CD4-positive, alpha-beta T cell treated with Interleukin-17A for 4 hours (primary cell): Measurements from ENCODE around the gene GABRA5.
"Not testable (repeated sequence)": the region's sequence is repeated elsewhere in the genome, so short reads cannot be mapped to it uniquely, and the experiment has no call there.

ENCODE experiments used
- DNase-seq: peaks from one replicate; pipeline ENCODE4 v3.0.0-alpha.2; 2020; ENCODE audit warnings: mixed read lengths

GABRA5 gene

DNA sequence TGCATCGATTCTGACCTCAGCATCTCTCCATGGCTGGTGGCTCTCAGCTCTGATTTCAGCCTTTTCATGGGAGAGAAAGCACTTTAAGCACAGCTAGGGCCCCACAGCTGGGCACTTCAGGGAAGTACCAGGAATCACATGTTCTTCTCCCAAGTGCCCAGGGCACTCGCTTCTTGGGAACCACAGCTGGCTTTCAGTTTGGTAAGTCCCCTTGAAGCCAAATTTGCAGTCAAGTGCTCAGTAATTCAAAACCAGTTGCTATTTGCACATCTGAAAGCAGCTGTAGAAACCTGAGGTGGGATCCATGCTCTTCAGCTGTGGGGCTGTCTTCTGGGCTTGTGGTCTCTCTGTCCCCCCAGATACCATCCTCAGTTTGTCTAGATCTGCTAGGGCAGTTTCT lies 12.8 kb downstream of the GABRA5 start:
- DNase-seq, result no peak

DNA sequence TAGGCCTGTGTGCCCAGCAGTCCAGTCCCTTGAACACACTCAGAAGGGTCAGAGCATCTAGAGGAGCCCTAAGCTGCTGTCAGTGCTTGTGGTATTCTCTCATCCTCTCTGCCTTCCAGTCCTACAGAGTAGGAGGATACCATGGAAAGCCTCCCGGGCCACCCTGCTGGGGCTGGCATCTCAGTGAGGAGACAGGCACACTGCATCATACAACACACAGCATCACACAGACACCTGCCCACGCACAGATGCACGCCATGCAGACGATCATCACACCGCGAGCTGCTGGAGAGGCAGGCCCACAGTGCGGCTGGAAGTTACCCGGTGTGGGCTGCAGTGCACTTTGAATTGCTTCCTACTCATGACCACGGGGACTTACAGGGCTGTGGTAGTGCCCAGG lies 15.2 kb downstream of the GABRA5 start:
- DNase-seq, result no peak

DNA sequence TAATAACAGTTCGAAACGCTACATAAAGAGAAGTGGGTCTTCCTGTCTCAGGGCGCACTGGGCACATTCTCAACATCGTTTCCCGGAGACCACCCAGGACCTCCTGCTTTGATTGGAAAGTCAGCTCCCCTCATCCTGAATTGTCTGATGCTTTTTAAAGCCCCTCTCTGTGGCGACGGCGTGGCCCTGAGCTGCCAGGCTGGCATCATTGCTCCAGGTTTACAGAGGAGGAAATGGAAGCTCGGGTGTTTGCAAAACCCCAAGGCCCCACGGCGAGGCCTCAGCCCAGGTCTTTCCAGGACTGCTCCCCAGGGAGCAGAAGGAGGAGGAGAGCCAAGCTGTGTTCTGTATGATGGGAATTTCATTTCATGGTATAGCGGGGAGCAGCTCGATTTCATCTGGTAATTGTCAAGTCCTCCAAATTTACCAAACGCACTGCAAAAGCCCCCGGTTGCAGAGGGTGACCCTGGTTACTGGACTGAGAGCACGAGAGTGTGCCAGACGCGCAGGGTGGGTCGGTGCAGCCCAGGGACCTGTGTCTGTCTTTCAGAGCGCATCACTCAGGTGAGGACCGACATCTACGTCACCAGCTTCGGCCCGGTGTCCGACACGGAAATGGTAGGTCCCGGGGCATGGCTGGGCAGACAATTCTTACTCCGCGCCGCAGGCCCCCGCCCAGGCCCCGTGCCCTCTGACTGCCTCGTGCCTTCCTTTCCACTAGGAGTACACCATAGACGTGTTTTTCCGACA lies 15.9 kb downstream of the GABRA5 start:
- no peak for DNase-seq

DNA sequence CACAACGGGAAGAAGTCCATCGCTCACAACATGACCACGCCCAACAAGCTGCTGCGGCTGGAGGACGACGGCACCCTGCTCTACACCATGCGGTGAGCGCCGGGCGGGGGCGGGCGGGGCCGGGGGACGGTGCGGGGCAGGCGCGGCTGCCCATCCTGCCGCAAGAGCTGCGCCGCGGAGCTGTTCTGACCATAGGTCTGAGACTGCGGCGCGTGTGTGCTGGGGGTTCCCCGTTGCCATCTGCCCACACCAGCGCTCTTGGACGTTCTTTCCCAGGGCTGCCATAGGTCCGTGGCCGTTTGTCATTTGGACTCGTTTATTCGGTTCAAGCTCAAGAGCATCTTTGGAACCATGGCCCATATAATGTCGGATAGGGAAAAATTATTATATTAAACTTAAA lies 16.6 kb downstream of the GABRA5 start:
- no peak for DNase-seq

DNA sequence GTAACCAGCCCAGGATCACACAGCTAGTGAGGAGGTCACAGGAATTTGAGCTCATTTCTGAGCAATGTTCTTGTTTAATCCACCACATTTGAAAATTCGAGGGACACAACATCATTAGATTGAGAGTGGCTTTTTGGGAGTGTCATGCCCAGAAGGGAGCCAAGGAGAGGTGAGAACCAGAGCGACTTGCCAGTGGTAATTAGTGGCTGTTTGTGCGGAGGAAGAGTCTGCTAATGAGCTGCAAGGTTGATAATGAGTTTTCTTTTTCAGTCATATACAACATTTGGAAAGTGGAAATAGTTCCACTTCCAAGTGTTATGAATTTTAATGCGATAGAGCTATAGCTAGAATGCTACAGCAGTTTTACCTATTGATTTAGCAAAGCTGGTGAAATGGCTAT lies 19.7 kb downstream of the GABRA5 start:
- DNase-seq, result no peak

DNA sequence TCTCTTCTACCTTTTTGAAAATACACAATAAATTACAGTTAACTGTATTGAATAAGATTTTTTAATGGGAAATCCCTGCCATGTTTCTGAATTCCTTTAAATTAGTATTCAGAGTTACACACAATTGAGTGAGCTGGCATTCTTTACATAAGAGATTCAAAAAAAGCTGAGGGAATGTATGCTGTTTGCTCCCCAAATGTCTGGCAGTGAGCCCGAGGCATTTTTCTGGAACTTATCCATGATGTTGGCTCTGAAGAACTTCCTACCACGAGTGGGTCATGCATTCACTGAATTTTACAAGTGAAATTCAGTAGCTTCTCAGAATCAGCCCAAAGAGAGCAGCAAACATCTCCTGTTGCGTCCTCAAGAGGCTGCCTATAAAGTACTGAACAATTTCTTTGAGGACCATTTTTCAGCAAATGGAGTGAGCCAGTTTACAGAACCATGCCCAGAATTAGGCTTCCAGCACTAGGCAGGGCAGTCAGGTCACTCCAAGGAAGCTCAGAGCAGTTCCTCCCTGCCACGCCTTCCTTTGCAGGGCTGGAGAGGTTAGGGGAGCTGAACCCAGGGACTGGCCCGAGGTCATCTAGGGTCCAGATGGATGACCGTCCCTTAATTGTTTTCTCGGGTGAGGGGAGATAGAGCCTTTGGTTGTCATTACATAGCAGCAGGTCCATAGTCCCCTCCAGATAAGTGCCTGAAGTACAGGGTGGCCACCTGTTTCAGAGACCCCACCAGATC lies 21.2 kb downstream of the GABRA5 start:
- DNase-seq, result no peak

DNA sequence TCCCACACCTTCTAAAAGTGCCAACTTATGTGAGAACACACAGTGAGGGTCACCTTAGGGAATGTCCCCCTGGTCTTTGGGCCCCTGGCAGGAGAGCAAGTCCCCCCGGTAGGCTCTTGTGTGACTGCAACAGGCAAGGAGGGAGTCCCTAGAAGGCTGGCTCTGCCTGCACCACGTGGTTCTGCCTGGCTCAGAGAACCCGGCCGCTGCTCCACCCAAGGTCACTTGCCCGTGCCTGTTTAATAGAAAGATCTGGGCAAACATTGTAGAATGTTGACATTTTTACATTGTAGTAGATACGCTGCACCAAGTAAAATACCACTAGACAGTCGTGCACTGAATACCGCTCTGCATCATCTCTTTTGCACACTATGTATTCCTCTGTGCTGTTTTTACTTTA lies 21.9 kb downstream of the GABRA5 start:
- DNase-seq, result no peak

DNA sequence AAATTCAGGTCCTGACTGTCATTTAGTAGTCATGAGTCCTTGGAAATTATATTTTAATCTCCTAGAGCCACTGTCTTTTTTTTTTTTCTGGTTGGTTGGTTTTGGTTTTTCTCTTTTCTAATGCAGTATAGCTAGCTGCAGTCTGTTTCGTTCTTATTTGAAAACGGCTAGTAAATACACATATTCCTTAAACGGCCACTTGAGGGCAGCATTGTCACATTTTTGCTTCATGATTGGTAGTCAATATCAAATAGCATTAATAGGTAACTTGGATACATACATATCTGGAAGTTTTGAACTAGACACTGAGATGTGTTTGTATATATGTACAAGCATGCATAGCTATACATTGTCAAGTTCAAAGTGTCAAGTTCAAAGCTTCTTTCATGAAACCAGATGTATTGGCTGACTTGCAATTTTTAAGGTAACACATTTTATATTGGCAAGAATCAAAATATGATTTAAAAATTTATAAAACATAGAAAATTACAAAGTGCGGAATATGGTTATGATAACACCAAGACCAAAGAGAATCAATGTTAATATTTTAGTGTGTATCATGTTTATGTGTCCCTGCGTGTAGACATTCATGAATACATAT lies 22.5 kb downstream of the GABRA5 start:
- peak; percentile 52 for DNase-seq

DNA sequence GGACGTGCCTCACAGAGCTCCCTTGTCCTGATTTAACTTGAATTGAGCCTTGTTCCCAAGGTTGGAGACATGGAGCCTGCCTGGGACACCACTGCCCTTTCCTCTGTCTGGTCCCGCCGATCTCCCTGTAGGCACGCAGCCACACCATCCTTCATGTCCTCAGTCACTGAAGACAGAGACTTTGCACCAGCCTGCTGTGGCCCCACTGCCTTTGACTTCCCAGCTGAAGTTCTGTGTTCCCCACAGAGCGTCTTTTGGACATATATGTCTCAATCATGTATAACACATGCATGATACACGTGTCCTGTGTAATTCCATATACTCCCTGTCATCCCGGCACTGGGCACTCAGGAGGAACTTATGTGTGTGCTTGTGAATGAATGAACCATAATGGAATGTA lies 23.6 kb downstream of the GABRA5 start:
- DNase-seq, result no peak

DNA sequence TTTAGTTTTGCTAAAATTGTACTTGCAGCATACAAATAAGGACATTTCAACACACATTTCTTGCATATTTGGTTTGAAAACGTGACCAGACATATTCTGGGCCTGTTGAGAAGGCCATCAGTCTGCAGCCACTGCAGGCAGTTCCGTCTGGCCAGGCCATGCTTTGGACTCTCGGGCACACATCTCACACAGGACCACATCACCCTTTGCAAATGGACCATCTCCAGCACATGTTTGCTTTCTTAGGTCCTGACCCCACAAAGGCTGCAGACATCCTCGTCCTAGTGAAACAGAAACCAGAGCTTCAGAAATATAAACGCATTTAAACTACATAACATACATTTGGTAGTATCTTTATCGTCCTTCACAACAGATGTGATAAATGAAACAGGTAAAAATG lies 24.1 kb downstream of the GABRA5 start:
- DNase-seq, result no peak

DNA sequence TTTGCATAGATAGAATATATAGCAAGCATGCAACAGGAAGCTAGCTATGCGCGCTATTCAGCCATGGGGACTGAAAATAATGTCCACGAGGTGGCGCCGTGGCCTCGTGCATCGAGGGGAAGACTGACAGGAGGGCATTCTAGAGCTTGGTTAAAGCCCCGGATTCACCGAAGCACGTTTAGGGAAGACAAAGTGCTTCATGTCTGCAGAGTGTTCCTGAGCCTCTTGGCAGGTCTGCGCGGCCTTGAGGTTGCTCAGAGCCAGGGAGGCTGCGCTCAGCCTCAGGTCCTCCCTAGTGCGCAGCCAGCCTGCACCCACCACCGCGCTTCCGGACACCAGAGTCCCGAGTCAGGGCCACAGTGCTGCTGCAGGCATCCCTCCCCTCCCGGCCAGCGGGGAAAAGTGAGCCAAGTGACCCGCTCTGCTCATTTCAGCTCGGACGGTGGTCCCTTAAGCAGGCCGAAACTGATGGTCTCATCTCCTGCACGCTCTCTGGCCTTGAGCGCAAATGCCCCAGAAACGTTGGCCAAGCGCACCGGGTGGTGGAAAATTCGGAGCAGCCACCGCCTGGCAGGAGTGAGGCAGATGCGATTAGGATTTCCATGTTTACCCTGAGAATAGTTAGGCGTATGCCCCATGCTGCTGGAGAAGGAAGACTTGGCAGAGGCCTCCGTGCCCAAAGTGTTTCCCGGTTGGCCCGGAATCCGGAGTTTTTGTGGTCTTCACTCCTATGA lies 24.8 kb downstream of the GABRA5 start:
- DNase-seq, result no peak

DNA sequence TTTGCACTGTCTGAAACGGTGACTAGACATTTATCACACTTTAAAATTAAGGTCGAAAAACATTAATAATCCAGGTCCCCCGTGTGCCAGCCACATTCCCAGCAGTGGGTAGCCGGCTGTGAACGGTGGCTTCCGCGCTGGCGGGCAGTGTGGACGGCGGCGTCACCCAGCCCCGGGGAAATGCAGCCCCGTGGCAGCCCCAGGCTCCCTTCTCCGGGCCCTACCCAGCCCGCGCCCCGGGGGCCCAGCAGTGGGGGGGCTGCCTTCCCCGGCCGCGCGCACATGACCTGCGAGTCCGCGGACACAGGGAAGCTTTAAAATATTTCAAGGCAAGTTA lies 25.3 kb downstream of the GABRA5 start:
- DNase-seq, result no peak

DNA sequence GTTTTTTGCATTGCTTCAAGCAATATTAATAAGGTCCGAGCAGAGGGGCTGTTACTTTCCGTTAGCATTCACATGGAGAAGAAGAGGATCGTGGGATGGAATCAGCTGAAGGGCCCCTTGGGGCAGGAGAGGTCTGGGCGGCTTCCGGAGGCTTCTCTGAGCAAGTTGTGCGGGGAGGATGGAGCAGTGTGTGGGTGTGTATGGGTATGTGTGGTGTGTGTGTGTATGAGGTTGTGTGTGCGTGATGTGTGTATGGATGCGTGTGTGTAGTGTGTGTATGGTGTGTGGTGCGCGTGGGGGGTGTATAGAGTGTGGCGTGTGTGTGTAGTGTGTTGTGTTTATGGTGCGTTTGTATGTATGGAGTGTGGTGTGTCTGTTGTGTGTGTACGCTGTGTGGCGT lies 25.8 kb downstream of the GABRA5 start:
- no peak for DNase-seq

DNA sequence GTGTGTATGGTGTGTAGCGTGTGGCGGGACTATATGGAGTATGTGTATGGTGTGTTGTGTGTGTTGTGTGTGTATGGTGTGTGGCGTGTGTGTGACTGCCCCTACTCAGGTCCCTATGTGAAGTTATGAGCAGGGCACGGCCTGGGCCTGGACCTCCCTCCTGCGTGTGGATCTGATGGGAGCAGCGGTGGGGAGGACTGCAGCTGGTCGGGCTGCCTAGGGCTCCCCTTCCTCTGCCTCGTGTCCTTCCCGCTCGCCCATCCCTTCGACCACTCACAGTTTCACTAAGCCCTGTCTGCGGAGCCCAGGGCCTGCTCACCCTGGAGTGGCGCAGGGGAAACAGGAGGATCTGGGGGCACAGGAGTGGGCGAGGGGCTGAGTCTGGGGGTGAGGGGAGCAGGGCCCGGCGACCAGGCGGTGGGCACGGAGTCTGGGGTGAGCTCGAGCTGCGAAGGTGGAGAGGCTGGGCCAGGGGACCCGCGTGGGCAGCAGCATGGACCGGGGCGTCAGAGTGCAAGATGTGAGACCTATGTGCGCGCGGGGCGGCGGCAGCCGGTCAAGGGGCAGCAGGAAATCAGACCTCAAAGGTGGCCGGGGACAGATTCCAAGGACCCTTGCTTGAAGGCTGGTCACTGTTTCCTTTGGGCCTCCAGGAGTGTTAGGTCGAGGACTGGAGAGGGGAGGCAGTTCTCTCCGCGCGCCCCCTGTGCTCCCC lies 26.6 kb downstream of the GABRA5 start:
- DNase-seq, result no peak

DNA sequence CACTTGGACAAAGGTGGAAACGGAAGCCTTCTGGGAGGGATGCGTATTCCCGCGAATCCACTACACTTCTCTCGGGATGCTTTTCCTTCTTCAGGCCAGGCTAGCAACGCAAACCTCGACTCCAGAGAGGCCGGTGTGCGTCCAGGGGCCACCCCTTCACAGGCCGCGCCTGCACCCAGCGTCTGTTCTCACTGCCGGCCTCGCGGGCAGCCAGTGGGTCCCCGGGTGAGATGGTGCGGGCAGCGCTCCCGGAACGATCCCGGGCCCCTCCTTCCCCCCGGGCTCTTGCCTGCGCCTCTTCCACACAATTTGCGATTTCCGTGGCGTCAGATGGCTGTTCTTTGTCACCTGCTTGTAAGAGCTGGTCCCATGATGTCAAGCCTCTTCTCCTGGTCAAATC lies 27.3 kb downstream of the GABRA5 start:
- DNase-seq, result no peak

DNA sequence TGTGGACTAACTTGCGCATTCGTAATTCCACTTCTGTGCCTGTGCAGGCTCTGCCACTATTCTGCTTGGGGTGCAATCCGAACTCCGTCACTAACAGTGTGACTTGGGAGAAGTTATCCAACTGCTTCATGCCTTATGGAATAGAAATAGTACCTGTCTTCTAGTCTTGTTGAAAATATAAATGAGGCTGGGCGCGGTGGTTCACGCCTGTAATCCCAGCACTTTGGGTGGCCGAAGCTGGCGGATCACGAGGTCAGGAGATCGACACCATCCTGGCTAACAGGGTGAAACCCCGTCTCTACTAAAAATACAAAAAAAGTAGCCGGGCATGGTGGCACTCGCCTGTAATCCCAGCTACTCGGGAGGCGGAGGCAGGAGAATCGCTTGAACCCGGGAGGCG lies 28.5 kb downstream of the GABRA5 start:
- DNase-seq, result not testable (repeated sequence)

DNA sequence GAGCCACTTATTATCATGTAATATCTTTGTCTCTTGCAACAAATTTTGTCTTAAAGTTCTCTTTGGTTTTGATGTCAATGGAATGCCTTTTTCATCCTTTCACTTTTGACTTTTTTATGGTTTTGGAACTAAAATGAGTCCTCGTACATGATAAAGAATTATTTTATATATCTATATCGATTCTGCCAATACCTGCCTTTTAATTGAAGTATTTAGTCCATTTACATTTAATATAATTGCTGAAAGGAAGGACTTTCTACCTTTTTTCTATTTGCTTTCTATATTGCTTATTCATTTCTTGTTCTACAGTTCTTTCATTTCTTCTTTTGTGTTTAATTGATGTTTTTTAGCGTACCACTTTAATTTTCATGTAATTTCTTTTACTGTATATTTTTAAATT lies 32.8 kb downstream of the GABRA5 start:
- DNase-seq, result no peak

DNA sequence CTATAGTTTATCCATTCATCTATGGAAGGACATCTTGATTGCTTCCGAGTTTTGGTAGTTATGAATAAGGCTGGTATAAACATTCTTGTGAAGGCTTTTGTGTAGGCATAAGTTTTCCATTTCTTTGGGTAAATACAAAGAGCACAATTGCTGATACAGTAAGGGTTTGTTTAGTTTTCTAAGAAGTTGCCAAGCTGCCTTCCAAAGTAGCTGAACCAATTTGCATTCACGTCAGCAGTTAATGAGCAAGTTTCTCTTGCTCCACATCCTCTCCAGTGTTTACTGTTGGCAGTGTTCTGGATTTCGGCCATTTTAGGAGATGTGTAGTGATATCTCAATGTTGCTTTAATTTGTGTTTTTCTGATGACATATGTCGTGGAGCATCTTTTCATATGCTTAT lies 34.2 kb downstream of the GABRA5 start:
- DNase-seq, result no peak

DNA sequence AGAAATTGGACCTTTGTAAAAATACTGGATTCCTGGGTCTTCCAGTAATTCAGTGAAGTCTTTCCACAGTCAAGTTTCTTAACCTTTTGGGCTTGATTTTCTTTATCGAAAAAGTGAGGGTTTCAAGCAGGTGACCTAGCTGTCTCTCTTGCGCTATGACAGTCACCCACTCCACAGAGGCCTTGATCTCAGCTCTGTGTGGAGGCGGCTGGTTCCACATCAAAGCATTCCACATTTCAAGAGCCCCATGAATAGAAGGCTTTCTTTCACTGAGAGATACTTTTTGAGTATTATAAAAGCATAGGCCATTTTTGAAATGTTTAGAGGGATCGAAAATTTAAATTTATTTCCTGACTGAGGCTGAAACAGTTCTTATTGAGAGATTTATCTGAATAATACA lies 43.9 kb downstream of the GABRA5 start:
- DNase-seq, result no peak

DNA sequence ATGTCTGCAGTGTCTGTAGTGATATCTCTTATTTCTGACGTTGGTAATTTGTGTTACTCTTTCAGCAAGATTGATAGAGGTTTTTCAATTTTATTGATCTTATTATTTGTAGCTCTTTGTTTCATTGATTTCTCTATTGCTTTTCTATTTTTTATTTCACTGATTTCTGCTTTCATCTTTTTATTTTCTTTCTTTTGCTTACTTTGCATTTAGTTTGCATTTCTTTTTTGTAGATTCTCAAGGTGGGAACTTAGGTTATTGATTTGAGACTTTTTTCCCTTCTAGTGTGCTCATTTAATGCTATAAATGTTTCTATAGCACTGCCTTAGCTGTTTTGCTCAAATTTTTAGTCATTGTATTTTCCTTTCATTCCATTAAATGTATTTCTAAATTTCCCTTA lies 54.6 kb downstream of the GABRA5 start:
- DNase-seq, result no peak

DNA sequence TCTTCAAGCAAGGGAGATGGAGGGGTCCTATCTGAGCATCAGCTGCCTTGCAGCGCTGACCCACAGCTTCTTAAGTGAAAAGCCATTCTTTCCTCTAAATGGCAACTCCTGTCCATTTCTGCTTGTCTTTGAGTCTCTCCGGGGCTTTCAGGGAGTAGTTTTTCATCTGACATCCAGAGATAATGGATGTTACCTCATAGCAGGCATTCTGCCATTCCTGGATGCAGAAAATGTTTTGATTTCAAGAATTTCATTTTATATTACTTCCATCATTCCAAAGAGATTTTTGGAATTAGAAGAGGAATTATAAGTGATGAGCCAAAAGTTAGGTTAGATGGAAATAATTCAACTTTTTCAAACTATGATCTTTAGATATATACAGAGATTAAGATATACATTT lies 59.2 kb downstream of the GABRA5 start:
- no peak for DNase-seq

DNA sequence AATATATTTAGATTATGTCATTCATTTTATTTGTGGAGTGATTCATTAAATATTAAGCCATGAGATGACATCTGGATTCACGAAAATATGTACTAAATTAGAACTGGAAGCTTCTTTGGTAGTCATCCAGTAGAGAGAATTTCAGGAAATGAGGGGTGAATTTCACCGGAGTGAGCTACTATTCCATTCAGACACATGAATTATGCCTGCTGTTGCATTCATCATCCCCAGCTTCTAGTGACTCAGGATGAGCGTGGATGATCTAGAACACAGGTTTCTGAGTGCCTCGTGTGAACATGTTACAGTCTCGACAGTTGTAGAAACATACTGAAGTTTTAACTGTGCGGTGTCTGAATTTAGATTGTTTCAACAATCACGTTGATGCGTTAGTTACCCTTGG lies 61.2 kb downstream of the GABRA5 start:
- no peak for DNase-seq

DNA sequence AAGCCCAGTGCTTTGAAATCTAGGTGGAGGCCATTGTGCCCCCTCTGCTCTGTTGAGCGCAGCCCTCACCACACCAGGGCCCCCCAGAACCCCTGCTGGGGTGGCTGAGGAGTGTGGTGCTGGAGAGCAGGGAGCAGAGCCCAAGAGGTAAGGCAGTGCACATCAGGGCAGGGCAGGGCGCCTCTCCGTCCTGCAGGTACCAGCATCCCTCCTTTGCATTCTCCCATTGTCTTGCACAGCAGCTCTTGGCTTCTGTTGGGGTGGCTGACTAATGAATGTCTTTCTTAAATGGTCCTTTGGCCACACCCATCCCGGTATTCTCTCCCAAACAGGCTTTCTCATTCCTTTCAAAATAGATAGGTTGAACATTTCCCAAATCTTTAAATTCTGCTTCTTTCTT lies 62.7 kb downstream of the GABRA5 start:
- no peak for DNase-seq
